Fibroblast of skin of right quadriceps (primary cell): ENCODE data around the gene FRMPD3.
"Not testable (repeated sequence)": the region's sequence is repeated elsewhere in the genome, so short reads cannot be mapped to it uniquely, and the experiment has no call there.

ENCODE experiments used
- DNase-seq: peaks from one replicate; pipeline ENCODE4 v3.0.0-alpha.2; 2013

FRMPD3 gene

GRCh38 chrX:107448998-107449835 is at the start of gene FRMPD3:
Gene FRMPD3 (plus strand): TSS chrX:107449652. CDS start chrX:107526589, 76,937 bp downstream.
- DNase-seq = no peak

GRCh38 chrX:107420571-107420970 is 28.9 kb upstream of the FRMPD3 start:
- DNase-seq = no peak

DNA sequence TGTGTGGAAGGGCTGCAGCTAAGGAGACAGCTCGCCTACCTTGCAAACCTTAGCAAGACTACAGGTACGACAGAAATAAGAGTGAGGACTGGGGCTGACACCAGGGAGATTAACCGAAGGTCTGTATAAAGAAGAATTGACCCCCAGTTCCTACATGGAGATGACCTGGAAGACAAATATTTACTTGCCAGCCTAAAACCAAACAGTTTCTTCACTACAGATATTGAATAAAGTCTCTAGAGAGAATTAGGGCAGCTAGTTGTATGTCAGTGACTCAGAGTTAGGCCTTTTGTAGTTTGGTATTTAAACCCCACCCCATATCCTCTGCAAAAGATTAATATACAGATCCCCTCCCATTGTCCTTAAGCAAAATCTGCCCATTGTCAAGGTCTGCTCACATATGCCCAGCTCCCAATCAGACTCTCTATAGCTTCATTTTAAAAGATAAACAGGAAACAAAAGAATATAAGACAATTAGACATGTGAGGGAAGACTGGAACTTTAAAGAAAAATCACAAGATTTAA is 28.1 kb upstream of the FRMPD3 start:
- DNase-seq = no peak

DNA sequence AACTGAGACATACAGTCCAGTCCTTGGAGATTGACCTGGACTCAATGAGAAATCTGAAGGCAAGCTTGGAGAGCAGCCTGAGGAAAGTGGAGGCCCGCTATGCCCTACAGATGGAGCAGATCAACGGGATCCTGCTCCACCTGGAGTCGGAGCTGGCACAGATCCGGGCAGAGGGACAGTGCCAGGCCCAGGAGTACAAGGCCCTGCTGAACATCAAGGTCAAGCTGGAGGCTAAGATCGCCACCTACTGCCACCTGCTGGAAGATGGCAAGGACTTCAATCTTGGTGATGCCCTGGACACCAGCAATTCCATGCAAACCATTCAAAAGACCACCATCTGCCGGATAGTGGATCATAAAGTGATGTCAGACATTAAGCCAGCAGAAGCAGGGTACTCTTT is 20.4 kb upstream of the FRMPD3 start:
- no peak for DNase-seq

GRCh38 chrX:107440187-107440586 is 9.3 kb upstream of the FRMPD3 start:
- DNase-seq = no peak

DNA sequence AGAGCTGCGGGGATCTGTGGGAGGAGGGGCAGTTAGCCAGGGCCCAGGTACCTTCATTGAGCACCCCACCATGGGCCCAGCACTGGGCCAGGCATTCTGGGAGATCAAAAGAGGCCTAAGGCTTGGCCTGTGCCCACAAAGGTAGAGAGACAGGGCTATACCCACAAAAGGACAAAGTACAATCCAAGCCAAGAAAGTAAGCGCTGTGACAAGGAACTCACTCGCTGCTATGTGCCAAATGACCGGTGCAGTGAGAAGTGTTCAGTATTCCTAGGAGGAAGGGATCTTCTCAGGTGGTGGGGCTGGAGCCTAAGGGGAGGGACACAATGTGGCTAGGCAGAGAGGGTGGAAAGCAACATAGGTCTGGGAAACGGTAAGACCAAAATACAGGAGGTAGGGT is 8.8 kb upstream of the FRMPD3 start:
- no peak for DNase-seq

DNA sequence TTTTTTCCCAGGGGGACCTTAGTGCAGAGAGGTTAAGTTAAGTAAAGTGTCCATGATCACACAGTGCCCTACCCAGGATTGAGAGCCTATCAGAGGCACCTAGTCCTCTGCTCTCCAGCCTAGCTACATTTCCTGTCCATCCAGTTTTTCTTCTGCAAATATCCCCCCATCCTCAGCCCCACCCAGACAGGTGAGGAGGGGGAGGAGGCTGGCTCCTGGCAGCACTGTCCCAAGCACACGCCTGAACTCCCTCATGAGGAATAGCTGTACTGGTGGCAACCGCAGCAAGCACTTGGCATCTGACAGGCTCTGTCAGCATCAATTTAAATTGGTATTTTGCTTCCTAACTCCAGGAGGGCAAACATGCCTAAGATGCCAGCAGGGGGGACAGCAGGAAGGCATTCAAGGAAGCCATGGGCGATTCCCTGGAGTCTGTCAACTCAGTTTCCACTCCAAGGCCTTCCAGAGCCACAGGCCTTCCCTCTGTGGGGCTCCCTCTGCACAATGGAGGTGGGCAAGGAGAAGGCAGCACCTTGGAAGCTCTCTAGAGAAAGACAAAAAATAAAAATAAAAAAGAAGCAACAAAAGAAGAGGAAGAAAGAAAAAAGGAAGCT is 6.4 kb upstream of the FRMPD3 start:
- DNase-seq = no peak

- DNase-seq = no peak
These were observed 4.3 kb upstream of the FRMPD3 start for GRCh38 chrX:107445146-107445545.

DNA sequence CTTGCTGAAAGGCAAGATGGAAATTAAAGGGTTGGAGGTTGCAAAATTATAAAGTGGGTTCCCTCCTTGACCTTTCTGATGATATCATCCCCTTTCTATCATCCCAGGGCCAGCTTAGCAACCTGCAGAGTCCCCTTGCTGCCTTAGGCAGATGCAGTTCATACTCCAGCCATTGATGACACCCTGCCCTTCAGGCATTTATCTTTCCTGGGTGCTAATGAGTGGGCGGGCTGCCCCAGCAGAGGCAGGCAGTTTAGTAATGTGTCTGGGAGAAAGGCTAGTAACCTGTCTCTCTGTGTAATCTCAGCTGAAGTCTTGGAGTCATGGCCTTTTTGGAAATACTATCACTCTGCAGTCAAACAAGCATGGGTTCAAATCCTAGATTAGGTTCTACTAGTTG is 3.8 kb upstream of the FRMPD3 start:
- no peak for DNase-seq

DNA sequence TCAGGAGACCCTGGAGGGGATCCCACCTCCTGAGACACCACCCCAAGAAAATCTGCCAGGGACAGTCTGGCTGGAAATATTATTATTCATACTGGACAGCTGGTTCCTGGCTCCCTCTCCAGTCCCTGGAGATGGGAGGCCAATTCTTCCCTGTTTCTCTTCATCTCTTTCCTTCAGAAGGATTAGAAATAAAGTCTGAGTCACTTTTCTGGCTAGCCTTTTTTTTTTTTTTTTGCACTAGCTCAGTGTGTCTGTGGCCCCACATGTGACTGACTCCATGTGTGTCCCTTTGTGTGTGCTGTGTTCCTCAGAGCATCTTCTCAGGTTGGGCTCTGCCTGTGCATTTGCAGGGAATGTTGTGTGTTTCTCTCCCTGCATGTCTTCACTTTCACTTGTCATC is 1.8 kb upstream of the FRMPD3 start:
- no peak for DNase-seq

GRCh38 chrX:107448625-107448997 is 841 bp upstream of the FRMPD3 start:
- no peak for DNase-seq

GRCh38 chrX:107450823-107451509 is 1.5 kb downstream of the FRMPD3 start:
- no peak for DNase-seq

GRCh38 chrX:107451731-107452130 is 2.3 kb downstream of the FRMPD3 start:
- DNase-seq = no peak

DNA sequence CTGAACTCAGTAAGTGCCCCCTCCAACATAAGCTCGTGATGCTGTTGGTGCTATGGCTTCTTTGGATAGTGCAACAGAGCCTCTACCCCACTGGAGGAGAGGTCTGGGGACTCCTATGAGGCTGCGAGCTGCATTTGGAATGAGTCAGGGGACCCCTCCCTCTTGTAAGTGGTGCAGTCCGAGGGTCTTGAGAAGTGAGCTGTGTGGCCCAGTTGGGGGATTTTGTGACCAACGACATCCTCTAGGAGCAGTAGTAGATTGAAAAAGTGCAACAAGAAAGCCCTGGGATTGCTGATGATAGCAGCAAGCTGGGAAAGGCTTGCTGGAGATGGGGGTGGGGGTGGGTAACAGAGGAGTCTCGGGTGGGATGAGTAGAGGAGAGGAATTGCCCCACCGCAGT is 3.1 kb downstream of the FRMPD3 start:
- DNase-seq = no peak

DNA sequence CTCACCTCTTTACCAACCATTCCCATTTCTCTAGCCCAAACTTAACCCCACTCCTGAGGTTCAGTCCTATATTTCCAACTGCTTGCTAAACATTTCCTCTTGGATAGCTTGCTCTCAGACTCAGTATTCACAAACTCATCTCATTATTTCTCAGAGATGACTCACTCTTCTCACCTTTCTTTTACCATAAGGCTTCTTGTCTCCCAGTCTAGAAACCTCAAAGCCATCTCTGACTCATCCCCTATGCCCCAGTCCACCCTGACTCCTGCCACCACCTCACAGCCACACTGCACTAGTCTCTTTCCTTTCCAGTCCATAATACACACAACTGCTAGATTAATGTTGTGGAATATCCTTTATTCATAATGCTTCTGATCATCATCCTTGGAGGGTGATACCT is 4.8 kb downstream of the FRMPD3 start:
- DNase-seq = no peak

- DNase-seq = no peak
These were observed 7.8 kb downstream of the FRMPD3 start for GRCh38 chrX:107457289-107457688.

DNA sequence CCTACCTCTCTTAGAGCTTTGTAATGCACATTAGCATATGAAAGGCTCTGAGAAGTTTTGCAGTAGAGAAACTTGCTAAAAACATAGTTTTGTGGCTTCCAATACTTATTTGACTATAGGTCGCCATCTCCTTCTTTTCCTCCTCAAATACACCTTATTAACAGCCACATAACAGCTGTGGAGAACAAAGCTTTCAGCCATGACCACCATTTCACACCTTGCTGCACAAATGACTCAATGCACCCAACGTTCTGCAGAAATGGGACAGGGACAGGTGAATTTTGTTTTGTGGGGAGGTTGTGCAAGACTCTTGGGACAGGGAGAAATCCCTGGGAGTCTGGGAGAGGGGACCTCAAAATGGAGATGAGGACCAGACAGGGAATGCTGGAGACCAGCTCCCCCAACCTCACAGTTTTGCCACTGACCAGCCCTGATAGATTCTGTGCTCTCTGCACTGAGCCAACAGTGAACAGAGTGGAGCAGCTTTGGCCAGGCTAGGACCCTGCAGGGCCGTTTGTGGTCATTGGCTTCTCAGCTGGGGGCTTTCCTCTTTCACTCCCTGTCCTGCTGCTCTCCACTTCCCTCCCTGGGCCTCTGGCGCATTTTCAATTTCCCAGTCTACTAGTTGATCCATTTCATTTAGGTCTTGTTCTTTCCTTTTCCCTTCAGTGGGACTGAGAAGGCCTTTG is 16.6 kb downstream of the FRMPD3 start:
- no peak for DNase-seq

DNA sequence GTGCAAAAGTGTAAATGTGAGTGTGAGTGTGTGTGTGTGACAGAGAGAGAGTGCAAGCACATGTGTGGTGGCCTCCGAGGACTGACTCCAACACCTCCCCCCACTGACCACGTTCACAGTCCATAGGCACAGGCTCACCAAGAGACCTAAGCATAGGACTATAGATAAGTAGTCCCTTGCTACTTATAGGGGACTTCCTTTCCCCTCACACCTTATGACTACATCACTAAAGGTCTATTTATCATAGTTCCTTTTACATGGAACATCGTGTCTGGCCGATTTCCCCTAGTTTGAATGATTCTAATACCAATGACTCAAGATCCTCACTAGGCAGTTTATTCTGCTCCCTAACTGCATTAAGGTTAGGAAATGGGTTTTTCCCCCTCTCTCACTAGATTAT is 17.8 kb downstream of the FRMPD3 start:
- DNase-seq = no peak

DNA sequence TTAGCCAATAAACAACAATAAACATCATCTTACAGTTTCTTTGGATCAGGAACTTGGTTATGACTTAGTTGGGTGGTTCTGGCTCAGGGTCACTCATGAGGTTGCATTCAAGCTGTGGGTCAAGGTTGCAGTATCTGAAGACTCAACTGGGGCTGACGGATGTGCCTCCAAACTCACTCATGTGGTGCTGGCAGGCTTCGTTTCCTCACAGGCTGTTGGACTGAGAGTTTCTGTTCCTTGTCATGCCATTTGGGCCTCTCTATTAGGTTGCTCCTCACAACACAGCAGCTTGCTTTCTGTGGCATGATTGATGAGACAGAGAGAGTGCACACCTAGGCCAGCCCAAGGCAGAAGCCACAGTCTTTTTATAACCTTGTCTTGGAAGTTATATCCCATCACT is 20.7 kb downstream of the FRMPD3 start:
- no peak for DNase-seq

DNA sequence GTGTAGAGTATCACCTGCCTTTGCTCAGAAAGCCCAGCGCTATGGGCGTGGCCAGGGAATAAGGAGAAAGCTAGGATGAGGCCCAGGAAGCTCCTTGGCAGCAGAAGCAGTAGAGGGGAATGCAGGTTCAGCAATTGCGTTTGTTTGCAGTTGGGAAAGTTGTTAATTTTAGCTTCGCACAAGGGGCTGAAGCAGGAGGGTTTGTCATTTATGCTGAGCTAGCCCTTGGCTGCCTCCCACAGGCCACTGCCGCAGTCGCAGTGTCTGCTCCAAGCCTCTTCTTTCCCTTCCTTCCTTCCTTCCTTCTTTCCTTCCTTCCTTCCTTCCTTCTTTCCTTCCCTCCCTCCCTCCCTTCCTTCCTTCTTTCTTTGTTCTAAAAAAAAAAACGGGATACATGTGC is 21.5 kb downstream of the FRMPD3 start:
- DNase-seq = no peak

- DNase-seq = not testable (repeated sequence)
These were observed 22.0 kb downstream of the FRMPD3 start for GRCh38 chrX:107471420-107471819.

GRCh38 chrX:107477406-107477805 is 28.0 kb downstream of the FRMPD3 start:
- DNase-seq = no peak

DNA sequence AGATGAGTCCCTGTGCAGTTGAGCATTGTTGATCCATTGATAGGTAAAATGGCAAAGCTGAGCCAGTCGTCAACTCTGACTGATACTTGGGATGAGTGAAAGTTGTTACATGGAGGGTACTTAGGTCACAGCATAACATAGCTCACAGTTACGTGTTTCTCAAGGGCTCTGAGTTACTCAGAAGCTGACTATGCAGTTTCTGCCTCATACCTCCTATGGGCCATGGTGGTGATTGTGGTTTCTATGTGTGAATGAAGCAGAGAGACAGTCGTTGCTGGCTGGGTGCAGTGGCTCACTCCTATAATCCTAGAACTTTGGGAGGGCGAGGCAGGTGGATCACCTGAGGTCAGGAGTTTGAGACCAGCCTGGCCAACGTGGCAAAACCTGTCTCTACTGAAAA is 30.8 kb downstream of the FRMPD3 start:
- DNase-seq = no peak
